ENCODE results near the gene KLHDC8B.

GRCh38 chr3:49151610-49152009 is 19.8 kb upstream of the KLHDC8B start:
- no peak for TF ChIP-seq CTCF (conservative IDR thresholded peaks at IDR 0.05)
- no peak for TF ChIP-seq ZFX (IDR thresholded peaks at IDR 0.05)

Data from C4-2B (cell line).